H9 (cell line): ENCODE results near the gene STK35. TPM values are rescaled to one million over a fixed set of nuclear protein-coding genes. Genes with fewer than 3 reads are reported as not detected.

Experiments used
- DNase-seq: peaks from one replicate; pipeline ENCODE4 v3.0.0-alpha.2; 2017
- H2AFZ ChIP-seq: one replicate; pipeline ENCODE4 v1.6.1; 2013; ENCODE audit warnings: mild to moderate bottlenecking, low read length, control low read depth, moderate library complexity
- H2AK5ac ChIP-seq: 2 replicates; pipeline ENCODE4 v1.6.1; 2013; ENCODE audit warnings: low read length, control low read depth, mixed read lengths; ENCODE audit not compliant: insufficient read length
- H2BK120ac ChIP-seq: one replicate; pipeline ENCODE4 v1.6.1; 2013; ENCODE audit warnings: low read depth, mild to moderate bottlenecking, low read length, control low read depth, inconsistent platforms; ENCODE audit not compliant: poor library complexity, severe bottlenecking
- H2BK12ac ChIP-seq: 2 replicates; pipeline ENCODE4 v1.6.1; 2013; ENCODE audit warnings: low read length, control low read depth, mixed read lengths, low read depth; ENCODE audit not compliant: insufficient read length
- H2BK15ac ChIP-seq: 2 replicates; pipeline ENCODE4 v1.6.1; 2013; ENCODE audit warnings: low read depth, low read length, control low read depth
- H2BK20ac ChIP-seq: one replicate; pipeline ENCODE4 v1.6.1; 2013; ENCODE audit warnings: low read depth, mild to moderate bottlenecking, low read length, control low read depth, inconsistent platforms; ENCODE audit not compliant: poor library complexity, severe bottlenecking
- H2BK5ac ChIP-seq: 2 replicates; pipeline ENCODE4 v1.6.1; 2013; ENCODE audit warnings: low read length, control low read depth, mixed read lengths; ENCODE audit not compliant: insufficient read length
- H3K14ac ChIP-seq: 2 replicates; pipeline ENCODE4 v1.6.1; 2013; ENCODE audit warnings: low read length, control low read depth; ENCODE audit not compliant: insufficient read depth
- H3K18ac ChIP-seq: 2 replicates; pipeline ENCODE4 v1.6.1; 2013; ENCODE audit warnings: low read depth, mild to moderate bottlenecking, mixed read lengths, low read length, control low read depth; ENCODE audit not compliant: insufficient read length
- H3K23ac ChIP-seq: 2 replicates; pipeline ENCODE4 v1.6.1; 2013; ENCODE audit warnings: low read length, control low read depth, mixed read lengths, low read depth; ENCODE audit not compliant: insufficient read length
- H3K23me2 ChIP-seq: 2 replicates; pipeline ENCODE4 v1.6.1; 2013; ENCODE audit warnings: low read depth, mild to moderate bottlenecking, mixed read lengths, low read length, control low read depth; ENCODE audit not compliant: insufficient read length, poor library complexity, severe bottlenecking
- H3K27ac ChIP-seq: 2 replicates; pipeline ENCODE4 v1.5.1; 2013; ENCODE audit warnings: low read length, control low read depth, mixed read lengths, low read depth; ENCODE audit not compliant: insufficient read length
- H3K27me3 ChIP-seq: 2 replicates; pipeline ENCODE4 v1.6.1; 2013; ENCODE audit warnings: low read length, control low read depth, inconsistent platforms; ENCODE audit not compliant: insufficient read depth
- H3K4ac ChIP-seq: 2 replicates; pipeline ENCODE4 v1.6.1; 2013; ENCODE audit warnings: low read depth, mild to moderate bottlenecking, control low read depth, inconsistent platforms, low read length, moderate library complexity
- H3K4me1 ChIP-seq: 2 replicates; pipeline ENCODE4 v1.6.1; 2013; ENCODE audit warnings: low read length, control low read depth, inconsistent platforms; ENCODE audit not compliant: insufficient read depth
- H3K4me2 ChIP-seq: 2 replicates; pipeline ENCODE4 v1.6.1; 2013; ENCODE audit warnings: low read length, control low read depth, mixed read lengths; ENCODE audit not compliant: insufficient read length, insufficient read depth
- H3K56ac ChIP-seq: 2 replicates; pipeline ENCODE4 v1.6.1; 2013; ENCODE audit warnings: low read depth, mild to moderate bottlenecking, mixed read lengths, low read length, control low read depth; ENCODE audit not compliant: insufficient read length
- H3K79me1 ChIP-seq: 2 replicates; pipeline ENCODE4 v1.6.1; 2013; ENCODE audit warnings: low read depth, mild to moderate bottlenecking, moderate library complexity, low read length, control low read depth, inconsistent platforms; ENCODE audit not compliant: insufficient read depth, poor library complexity, severe bottlenecking
- H3K79me2 ChIP-seq: 2 replicates; pipeline ENCODE4 v1.6.1; 2013; ENCODE audit warnings: low read length, control low read depth, inconsistent platforms; ENCODE audit not compliant: insufficient read depth
- H3K9ac ChIP-seq: 2 replicates; pipeline ENCODE4 v1.6.1; 2013; ENCODE audit warnings: low read length, control low read depth, mixed read lengths; ENCODE audit not compliant: insufficient read length; ENCODE audit errors: extremely low read depth
- H3K9me3 ChIP-seq: one replicate; pipeline ENCODE4 v1.6.1; 2013; ENCODE audit warnings: low read depth, low read length, inconsistent platforms; ENCODE audit not compliant: control insufficient read depth
- H3T11ph ChIP-seq: one replicate; pipeline ENCODE4 v1.6.1; 2013; ENCODE audit warnings: mild to moderate bottlenecking, low read length, control low read depth, inconsistent platforms
- H4K20me1 ChIP-seq: one replicate; pipeline ENCODE4 v1.6.1; 2013; ENCODE audit not compliant: control insufficient read depth, insufficient read length, insufficient read depth
- H4K5ac ChIP-seq: 2 replicates; pipeline ENCODE4 v1.6.1; 2013; ENCODE audit warnings: low read depth, mild to moderate bottlenecking, mixed read lengths, low read length, control low read depth; ENCODE audit not compliant: insufficient read length
- H4K8ac ChIP-seq: replicated peaks from 2 replicates; pipeline ENCODE4 v1.6.1; 2013; ENCODE audit warnings: low read length, control low read depth, mixed read lengths, low read depth; ENCODE audit not compliant: insufficient read length
- H4K91ac ChIP-seq: 2 replicates; pipeline ENCODE4 v1.6.1; 2013; ENCODE audit warnings: low read depth, mild to moderate bottlenecking, moderate library complexity, mixed read lengths, low read length, control low read depth; ENCODE audit not compliant: insufficient read length
- H3K27ac Mint-ChIP-seq, 3 experiments: 2 replicates in 2 of 3; 3 replicates in 1 of 3; pipeline ENCODE4 v1.8.0; 2020 to 2021; ENCODE audit warnings: mixed read lengths in 3 of 3, mild to moderate bottlenecking in 1 of 3, moderate library complexity in 1 of 3
- H3K27me3 Mint-ChIP-seq: 2 replicates; pipeline ENCODE4 v1.8.0; 2021; ENCODE audit warnings: low read depth, mild to moderate bottlenecking, moderate library complexity, mixed read lengths
- H3K36me3 Mint-ChIP-seq, 3 experiments: 2 replicates in 2 of 3; 3 replicates in 1 of 3; pipeline ENCODE4 v1.8.0; 2020 to 2021; ENCODE audit warnings: low read depth in 3 of 3, mixed read lengths in 3 of 3; ENCODE audit not compliant: insufficient read depth in 1 of 3
- H3K4me1 Mint-ChIP-seq, 2 experiments: 2 replicates each; pipeline ENCODE4 v1.8.0; 2020; ENCODE audit warnings: mixed read lengths in 2 of 2
- H3K4me3 Mint-ChIP-seq, 2 experiments: 2 replicates in 1 of 2; 3 replicates in 1 of 2; pipeline ENCODE4 v1.8.0; 2020 to 2021; ENCODE audit warnings: mild to moderate bottlenecking in 2 of 2, mixed read lengths in 2 of 2, moderate library complexity in 1 of 2
- H3K9me3 Mint-ChIP-seq, 2 experiments: 2 replicates in 1 of 2; 3 replicates in 1 of 2; pipeline ENCODE4 v1.8.0; 2020; ENCODE audit warnings: mild to moderate bottlenecking in 2 of 2, mixed read lengths in 2 of 2, moderate library complexity in 1 of 2
- CTCF ChIP-seq: fragments of 200-600 bp; sonication (generic); conservative IDR thresholded peaks from 3 replicates; pipeline ENCODE4 v1.8.0; 2021; ENCODE audit warnings: antibody characterized with exemption, mild to moderate bottlenecking
- WGBS: extraction: QIAGEN DNeasy Blood & Tissue Kit; methylation state at CpG from one replicate; pipeline ENCODE4 v1.1.7; 2013; ENCODE audit warnings: missing lambda C conversion rate, low lambda C conversion rate, mixed read lengths; ENCODE audit not compliant: insufficient read length; ENCODE audit errors: extremely low coverage; 5-methylcytosine and 5-hydroxymethylcytosine counted together
- total RNA-seq: library from RNA; stranded (reverse); gene quantifications from 2 replicates; pipeline ENCODE4 v1.2.1, GENCODE V29; 2021

The STK35 gene
- total RNA-seq, 1 experiment from 2014 or later, result 66.2 TPM

GRCh38 chr20:2086177-2086979 is 15.2 kb upstream of the STK35 start:
- no peaks in the 10 kb centered on the region for H3K79me2 ChIP-seq
- H3K56ac ChIP-seq, result no peak overlapping the region
- 100% methylated on average over 1 of the region's 11 CpGs for WGBS
- H3K23me2 ChIP-seq, result no peaks in the 10 kb centered on the region
- H3K18ac ChIP-seq, result no peak overlapping the region
- H3K36me3 Mint-ChIP-seq, result no peaks in the 10 kb centered on the region; a peak in 1 of 7 replicates
- no peaks in the 10 kb centered on the region for H3K9me3 ChIP-seq
- no peak; the same call in 2 of the 3 replicates for TF ChIP-seq CTCF
- no peak overlapping the region for H3K4me2 ChIP-seq
- no peaks in the 10 kb centered on the region for H3K79me1 ChIP-seq
- H2AFZ ChIP-seq, result no peak overlapping the region
- H3K27ac Mint-ChIP-seq, result no peak overlapping the region
- no peak overlapping the region for H2AK5ac ChIP-seq
- peaks cover under 1% of the 10 kb centered on the region; the same call in 1 of the 2 replicates for H3K27me3 Mint-ChIP-seq
- H3K9ac ChIP-seq, result no peak overlapping the region
- DNase-seq, result no peak
- H3K4me1 ChIP-seq, result peaks cover 3% of the 10 kb centered on the region; the same call in 1 of the 2 replicates
- H4K5ac ChIP-seq, result no peak overlapping the region
- H3T11ph ChIP-seq, result no peak overlapping the region
- H3K14ac ChIP-seq, result no peak overlapping the region
- no peak overlapping the region for H2BK120ac ChIP-seq
- no peak overlapping the region for H4K8ac ChIP-seq
- no peak overlapping the region for H2BK5ac ChIP-seq
- H3K27me3 ChIP-seq, result no peaks in the 10 kb centered on the region
- no peak overlapping the region for H3K4me3 Mint-ChIP-seq
- peaks cover 36 to 38% of the 10 kb centered on the region in 2 experiments for H3K4me1 Mint-ChIP-seq
- no peak overlapping the region for H4K91ac ChIP-seq
- H4K20me1 ChIP-seq, result no peaks in the 10 kb centered on the region
- no peak overlapping the region for H2BK12ac ChIP-seq
- no peak overlapping the region for H3K4ac ChIP-seq
- peaks cover 0 to 4% of the 10 kb centered on the region in 2 experiments; a peak in 2 of 5 replicates for H3K9me3 Mint-ChIP-seq
- H3K27ac ChIP-seq, result no peak overlapping the region
- H2BK15ac ChIP-seq, result no peak overlapping the region
- no peak overlapping the region for H3K23ac ChIP-seq
- H2BK20ac ChIP-seq, result no peak overlapping the region
